Renal cortex interstitium (tissue), 11 donors: ENCODE data around the gene RENBP. TPM values are rescaled to one million over a fixed set of nuclear protein-coding genes. Genes with fewer than 3 reads are reported as not detected.

Source experiments
- DNase-seq, 11 donors: peaks; one replicate each; pipeline ENCODE4 v3.0.0-alpha.2; 2013; ENCODE audit warnings: low read depth in 9 of 11, low spot score in 4 of 11; ENCODE audit errors: extremely low read depth in 1 of 11
- polyA plus RNA-seq, 3 donors: library from polyadenylated mRNA; unstranded; fragments of 120-200 nt; gene quantifications; one replicate each; pipeline ENCODE4 v1.2.1, GENCODE V29; 2013; ENCODE audit not compliant: insufficient read length in 3 of 3

The RENBP gene
- polyA plus RNA-seq, 3 donors, result 17.5 to 28.4 (median 20.8) TPM

DNA sequence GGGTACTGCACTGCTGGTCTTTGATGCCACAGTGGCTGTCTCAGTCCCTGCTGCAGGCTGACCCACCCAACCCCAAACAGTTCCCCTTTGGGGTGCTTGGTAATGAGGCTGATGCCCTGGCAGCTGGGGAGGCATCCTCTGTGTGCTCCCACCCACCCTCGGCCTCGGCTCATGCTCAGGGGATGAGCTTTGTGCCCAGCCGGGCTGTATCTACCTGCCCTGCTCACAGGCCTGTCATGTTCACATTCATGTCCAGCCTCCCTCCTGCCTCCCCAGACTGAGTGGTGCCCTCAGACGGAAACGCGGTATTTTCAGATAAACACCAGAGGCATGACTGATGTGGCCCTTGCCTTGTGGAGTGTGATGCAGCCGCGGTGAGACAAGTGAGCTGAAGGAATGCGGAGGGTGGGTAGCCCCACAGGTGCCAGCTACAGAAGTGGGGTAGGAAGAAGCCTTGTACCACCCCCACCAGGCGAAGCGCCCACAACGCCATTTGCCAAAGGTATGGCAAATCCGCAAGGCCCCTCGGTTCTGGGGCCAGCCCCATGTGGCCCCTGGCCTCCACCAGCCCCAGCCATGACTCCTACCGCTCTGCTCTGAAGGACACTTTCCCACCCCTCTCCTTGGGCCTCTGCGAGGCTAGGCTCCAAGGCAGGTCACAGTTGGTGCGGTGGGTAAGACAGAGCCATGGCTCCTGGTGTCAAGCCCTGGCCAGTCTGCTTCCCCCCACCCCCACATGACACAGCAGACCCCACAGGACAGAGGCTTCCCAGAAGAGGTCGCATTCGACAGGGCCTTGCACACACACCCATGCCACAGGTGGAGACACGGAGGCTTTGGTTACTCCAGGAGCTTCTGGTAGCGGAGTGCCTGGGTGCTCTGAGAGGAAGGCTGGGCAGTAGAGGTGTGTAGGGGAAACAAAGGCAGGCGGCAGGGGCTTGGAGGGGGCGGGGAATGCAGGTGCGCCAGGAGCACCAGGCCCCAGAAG, 1.8 kb upstream of the RENBP start:
- no peak for DNase-seq

DNA sequence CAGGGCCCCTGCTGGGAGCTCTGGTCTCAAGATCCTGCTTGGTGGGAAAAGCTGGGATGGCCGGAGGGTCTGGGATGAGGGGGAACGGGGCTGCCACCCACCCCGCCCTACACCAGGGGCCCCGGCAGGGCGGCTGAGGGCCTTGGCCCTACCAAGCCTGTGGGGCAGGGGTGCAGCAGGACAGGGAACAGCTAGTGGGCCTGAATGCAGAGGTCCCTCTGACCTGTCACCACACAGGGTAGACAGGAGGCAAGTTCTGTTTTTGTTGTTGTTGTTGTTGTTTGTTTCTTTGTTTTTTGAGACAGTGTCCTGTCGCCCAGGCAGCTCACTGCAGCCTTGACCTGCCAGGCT, 332 bp upstream of the RENBP start:
- no peak for DNase-seq

DNA sequence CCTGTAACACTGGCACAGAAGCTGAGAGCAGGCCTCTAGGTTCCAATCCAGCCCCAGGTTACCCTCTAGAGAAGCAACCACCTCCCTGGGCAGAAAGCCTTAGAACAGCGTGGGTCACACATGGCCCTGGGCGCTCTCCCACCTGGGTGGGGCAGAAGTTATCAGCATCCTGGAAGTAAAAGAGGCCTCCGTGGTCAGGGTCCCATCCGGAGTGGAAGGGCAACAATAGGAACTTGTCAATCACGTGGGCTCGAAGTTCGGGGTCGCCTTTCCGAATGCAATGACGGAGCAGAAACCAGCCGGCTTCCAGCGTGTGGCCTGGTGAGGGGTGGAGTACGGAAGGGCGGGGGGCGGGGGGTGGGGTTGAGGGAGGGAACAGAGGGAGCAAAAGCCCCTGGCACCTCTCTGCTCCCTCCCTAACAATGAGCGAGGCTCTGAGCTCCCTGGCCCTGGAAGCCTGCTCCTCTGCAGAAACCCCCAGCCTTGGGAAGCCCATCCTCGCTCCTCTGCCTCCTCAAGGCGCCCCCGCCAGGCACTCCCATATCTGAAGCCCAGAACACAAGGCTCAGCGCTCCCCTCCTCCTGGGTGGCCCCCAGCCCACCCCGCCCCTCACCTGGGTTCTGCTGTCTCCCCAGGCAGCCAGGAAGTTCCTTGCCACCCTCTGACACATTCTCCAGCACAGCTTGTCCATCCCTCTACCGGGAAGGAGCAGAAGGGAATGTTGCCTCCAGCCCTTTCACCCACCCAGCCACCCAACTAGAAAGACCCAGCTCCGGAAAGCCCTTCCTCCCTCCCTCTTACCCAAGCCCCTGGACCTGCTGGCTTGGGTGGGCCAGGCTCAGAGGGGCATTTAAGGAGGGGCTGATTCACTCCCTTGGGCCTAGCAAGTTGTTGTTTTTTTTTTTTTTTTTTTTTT, 2.8 kb downstream of the RENBP start:
- no peak for DNase-seq

DNA sequence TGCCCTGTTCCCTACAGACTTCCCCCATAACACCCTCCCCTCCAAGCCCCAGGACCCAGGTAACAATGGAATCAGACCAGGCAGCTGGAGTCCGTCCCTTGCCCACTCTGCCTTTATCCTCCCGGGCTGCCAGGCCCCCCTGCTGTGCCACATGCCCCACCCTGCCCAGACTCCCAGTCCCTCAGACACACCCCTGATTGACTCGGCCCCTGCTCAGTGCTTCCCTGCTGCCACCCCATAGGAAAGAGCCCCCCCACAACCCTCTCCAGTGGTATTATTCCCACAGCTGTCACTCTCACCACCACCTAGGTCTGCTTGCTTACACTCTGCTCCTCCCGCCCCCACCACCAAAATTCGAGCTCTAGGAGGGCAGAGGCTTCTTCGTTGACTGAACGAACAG, 4.9 kb downstream of the RENBP start:
- no peak for DNase-seq

DNA sequence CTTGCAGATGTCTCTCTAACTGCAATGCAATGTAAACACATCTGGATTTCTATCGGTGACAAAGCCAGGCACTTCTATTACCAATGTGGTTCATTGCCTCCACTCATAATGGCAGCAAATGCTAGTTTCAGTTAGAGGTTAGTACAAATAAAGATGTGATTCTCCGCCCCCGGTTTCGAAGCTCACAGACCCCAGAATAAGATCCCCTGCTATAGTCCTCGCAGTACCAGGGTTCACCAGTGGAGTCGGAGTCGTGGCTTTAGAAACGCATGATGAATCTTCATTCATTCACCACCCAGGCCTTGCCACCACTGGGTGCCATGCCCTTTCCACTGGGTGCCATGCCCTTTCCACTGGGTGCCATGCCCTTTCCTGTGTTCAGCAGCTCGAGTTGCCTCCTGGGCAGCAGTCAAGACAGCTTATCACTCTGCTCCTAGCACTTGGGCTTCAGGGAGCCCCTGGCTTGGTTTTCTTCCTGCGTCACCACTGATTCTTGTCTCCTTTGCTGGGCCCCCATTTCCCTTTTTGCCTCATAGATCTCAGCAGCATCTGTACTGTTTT, 6.1 kb downstream of the RENBP start:
- no peak for DNase-seq

DNA sequence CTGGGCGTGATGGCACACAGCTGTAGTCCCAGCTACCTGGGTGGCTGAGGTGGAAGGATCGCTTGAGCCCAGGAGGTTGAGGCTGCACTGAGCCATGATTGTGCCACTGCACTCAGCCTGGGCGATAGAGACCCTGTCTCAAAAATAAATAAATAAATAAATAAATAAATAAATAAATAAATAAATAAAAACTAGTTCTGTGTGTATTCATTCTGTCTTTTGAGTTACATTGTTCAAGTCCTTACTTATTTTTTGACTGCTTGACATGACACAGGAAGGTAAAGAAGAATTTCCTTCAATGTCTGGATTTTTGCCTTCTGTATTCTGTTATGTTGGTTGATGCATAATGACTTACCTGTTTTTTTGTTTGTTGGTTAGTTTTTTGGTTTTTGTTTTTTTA, 7.4 kb downstream of the RENBP start:
- no peak for DNase-seq

DNA sequence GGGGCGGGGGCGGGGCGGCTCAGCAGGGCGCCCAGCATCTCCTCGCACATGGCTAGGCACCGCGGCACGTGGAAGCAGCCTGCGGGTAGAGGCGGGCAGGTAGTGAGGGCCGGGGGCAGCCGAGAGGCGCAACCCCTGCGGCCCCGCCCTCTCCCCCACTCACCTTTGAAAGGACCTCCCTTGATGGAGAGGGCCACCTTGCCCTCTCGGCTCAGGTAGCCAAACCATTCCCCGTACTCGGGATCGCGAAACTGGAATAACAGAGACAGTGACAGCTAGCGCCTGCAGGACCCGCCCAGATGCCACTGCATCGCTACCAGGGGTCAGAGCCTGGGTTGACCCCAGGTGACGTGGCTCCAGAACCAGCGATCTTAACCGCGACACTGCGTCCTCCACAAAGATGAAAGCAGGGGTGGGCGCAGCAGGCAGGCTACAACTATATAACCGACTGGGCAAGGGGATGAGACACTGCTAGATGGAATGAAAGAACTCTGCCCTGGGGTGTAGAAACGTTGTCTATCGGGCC, 9.1 kb downstream of the RENBP start:
- DNase-seq, result no peak

DNA sequence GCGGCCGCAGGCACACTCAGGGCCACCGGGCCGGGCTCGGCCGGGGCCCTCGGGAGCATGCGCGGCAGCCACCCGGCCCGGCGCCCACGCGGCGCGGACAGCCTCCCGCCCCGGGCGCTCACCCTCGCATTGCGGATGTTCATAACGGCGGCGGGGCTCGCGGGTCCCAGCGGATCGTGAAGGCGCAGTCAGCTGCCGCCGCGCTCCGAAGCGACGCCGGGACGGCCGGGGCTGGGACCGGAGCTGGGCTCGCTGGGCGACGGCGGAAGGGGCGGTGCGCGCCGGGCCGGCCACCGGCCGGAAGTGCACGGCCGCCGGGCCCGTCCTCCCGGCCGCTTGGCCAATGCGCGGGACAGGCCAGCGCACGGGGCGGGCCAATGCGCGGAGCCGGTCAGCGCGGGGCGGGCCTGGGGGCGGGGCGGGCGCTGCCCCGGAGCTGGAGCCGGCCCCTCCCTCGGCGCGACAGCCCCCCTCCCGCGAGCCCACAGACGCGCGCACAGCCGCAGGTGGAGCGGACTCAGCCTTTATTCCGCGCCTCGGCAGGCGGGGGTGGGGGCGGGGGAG, 9.6 kb downstream of the RENBP start, which contains the start of gene NAA10:
TSS of gene NAA10 (minus strand) at position 276 of the 564 bp plus-strand sequence. CDS start at position 143, 133 bp downstream.
- DNase-seq, result peak in 5 of 11 donors; percentile 49 to 73 (median 58)

DNA sequence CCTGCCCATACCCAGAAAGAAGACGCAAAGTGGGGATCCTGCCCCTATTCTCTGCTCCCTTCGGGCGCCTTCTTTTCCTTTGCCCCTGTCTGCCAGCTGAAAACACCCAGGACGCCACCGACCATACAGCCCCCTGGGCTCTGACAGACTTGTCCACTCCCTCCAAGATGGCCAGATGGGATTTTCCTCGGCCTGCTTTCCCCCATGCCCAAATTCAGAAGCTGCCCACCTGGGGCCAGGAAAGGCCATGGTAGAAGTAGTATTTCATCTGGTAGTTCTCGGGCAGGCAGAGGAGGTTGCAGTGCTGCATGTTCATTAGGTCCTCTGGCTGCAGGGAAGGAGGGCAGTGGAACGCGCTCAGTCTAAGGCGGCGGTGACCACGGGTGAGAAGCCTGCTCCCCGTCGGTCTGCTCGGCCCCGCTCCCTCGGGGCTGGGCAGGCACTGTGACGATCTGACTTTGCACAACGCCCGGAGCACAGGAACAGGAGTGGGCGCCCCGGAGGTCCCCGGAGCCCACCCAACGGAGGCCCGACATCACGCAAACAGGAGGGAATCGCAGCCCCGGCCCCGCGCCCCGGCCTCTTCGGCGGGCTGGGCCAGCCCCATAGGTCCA, 10.2 kb downstream of the RENBP start:
- no peak for DNase-seq

DNA sequence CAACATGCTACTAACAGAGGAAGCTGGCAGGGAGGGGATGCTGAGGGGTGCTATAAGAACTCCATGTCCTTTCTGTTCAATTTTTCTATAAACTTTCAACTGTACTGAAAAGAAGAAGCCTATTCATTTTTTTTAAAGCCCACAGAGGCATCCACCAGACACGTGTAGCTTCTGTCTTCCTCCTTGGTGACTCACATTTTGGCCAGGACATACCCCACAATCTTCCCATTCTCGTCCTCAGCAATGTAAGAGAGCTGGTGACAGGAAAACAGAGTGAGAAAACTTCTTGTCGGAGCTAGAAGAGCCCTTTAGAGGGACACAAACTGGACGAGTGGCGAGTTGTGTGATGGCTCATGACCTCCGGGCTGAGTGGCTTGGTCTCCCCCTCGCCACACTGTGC, 10.7 kb downstream of the RENBP start:
- DNase-seq, result no peak

DNA sequence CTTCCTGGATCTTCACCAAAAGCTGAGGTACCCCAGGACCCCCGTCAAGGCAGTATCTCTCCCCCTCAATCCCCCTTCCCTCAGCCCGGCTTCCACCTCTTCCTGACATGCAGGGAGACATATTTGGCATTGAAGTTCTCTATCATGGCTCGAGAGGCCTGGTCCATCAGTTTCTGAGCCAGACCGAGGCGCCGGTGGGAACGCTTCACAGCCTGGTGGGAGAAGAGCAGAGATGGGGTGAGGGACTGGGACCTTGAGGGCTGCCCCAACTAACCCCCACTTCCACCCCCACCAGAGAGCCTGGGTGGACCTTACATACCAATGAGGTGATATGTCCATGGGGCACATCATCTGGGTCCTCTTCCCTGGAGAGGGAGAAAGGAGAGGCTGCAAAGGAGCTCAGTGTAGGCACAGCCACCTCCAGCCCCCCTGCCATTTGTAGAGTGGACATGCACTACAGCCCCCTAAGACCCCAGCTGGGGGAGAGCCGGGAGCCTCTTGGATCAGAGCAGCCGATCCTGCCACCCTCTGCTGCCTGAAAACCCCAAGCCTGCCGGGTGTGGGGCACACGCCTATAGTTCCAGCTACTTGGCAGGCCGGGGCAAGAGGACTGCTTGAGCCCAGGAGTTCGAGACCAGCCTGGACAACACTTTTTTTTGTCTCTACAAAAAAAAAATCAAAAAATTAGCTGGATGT, 12.1 kb downstream of the RENBP start:
- no peak for DNase-seq

DNA sequence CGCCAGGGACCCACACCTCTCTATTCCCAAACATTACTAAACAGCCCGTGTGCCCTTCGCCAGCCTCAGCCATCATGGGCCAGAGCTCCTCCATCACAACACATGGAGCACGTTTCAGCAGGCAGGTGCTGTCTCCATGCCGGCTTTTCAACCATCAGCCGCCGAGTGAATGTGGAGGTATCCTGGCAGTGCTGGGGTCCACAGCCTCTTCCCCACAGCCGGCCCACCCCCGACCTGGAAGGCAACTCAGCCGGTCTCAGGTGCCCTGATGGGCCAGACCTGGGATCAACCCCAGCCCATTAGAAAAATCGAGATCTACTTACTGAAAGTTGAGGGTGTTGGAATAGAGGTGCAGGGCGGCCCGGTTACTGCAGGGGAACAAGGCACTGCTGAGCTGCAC, 12.7 kb downstream of the RENBP start:
- DNase-seq, result no peak

DNA sequence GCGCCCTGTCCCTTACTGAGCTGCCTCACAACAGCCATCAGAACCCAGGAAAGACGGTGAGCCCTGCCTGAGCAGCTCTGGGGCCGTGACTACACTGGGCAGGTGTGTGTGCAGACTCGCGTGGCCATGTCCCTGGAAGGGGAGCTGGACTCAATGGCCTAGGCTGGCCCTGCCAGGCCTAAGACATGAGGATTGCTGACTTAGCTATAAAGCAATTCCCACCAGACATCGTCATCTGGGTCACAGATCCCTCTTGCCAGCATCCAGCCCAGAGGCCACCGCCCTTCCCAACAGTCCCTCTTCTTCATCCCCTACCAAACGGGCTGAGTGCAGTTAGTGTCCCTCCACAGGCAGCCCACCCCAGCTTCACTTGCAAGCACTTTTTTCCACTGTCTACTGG, 13.3 kb downstream of the RENBP start:
- no peak for DNase-seq

DNA sequence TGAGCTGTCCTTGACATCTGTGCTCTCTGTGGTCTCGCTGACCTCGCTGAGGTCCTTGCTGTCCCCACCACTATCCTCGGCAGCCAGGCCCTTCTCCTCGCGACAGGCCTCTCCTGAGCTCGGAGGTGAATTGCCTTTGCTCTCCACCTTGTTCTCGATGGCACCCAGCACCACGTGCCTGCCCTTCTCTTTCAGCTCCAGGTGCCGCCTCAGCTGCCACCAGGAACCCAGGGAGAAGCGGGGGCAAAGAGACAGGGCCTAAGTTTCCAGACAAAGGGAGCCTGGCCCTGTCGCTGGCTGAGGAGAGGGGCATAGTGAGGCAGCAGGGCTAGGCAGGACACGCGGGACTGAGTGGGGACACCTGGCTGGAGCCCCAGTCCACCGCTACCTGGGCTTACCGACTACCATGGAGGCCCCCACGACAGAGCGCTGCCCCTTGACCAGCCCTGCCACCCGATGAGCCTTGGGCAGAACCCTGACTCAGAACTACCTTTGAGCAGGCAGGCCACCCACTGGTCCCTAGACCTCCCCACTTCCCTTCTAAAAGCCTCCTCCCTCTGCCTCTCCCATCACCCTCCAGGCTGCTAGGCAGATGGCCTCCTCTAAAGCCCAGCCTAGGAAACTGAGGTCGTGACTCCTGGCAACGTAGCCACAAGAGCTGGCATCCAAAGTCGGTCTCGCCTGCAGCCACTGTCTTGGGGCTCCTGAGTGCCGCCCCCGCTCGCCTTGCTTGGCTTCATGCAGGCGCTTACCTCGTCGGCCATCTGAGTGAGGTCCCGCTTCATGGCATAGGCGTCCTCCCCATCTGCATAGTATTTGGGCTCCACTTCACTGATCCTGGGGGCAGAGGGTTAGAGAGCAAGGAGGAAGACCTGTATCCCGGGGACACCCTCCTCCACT, 14.2 kb downstream of the RENBP start:
- DNase-seq, result no peak

DNA sequence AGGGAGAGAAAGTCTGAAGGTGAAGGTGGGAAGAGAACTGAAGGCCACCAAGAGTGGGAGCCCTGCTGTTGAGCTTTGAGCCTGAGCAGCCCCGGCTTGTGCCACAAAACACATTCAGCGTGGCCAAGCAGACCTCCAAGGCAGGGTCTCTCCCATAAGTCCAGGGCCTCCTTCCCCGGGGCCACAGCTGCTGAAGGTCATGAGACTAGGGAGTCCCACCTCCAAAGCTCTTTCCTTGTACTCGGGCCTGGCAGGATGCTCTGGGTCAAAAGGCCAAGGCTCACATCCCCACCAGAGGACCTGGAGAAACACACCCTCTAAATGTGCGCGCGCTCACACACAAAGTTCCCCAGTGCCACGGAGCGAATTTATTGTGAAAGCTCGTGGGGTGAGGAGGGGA, 14.9 kb downstream of the RENBP start:
- no peak for DNase-seq

DNA sequence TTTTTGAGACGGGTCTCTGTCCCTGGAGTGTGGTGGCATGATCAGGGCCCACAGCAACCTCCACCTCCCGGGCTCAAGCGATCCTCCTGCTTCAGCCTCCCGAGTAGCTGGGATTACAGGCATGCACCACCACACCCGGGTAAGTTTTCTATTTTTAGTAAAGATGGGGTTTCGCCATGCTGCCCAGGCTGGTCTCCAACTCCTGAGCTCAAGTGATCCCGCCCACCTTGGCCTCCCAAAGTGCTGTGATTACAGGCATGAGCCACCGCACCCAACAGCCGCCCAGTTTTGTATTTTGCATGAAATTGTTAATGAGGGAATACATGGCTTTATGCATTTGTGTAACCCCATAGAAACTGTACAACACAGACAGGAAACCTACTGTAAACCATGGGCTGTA, 15.6 kb downstream of the RENBP start:
- DNase-seq, result no peak
